GM19324 (cell line): ENCODE results near the gene TOMM34.

ENCODE experiments used
- ATAC-seq: cut with Tn5 transposase; IDR thresholded peaks from one replicate; pipeline ENCODE4 v1.9.1; 2021; ENCODE audit warnings: mild to moderate bottlenecking, moderate library complexity; ENCODE audit not compliant: unreplicated experiment, low FRiP score

TOMM34 gene

DNA sequence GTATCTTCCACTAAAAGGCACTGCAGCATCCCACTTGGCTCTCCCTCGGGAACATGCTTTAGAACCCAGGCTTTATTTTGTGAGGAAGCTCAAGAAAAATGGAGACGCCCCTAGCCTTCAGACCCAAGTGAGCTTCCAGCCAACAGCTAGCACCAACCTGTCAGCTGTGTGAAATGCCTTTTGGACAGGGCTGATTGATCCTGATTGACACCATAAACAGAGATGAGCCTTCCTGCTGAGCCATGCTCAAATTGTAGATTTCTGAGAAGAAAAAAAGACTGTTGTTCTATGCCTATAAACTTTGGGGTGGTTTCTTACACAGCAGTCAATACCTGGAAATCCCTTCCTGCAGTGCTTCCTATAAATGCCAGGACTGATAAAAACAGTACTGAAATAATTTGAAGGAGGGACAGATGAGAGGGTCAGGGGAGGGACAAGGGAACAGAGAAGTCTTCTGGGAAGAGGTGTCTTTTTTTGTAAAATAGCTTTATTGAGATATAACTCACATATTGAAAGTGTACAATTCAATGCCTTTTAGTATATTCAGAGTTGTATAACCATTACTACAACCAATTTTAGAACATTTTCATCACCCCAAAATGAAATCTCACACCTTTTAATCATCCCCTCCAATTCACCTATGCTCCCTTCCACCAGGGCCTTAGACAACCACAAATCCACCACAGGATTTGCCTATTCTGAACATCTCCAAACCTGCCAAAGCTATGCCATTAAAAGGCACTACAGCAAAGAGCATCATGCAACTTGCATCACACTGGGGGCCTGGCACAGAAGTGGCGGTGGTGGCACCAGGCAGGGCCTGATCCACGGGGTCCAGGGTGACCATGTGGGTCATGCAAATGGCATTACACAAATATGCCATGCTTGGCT is 3.4 kb upstream of the TOMM34 start:
- ATAC-seq, result no peak

DNA sequence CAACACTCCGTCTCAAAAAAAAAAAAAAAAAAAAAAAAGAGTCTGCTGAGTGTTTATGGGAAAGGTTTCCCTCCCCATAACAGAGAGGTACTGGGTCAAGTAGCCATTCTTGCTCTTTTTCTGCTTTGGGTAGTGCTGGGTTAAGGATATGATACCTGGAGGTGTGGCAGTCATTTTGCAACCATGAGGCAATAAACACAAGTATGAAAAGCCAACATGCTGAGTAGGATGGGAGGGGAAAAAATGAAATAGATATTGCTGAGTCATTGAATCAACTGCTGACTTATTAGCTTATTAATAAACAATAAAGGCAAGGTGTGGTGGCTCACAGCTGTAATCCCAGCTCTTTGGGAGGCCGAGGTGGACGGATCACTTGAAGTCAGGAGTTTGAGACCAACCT is 2.3 kb upstream of the TOMM34 start:
- ATAC-seq, result no peak

DNA sequence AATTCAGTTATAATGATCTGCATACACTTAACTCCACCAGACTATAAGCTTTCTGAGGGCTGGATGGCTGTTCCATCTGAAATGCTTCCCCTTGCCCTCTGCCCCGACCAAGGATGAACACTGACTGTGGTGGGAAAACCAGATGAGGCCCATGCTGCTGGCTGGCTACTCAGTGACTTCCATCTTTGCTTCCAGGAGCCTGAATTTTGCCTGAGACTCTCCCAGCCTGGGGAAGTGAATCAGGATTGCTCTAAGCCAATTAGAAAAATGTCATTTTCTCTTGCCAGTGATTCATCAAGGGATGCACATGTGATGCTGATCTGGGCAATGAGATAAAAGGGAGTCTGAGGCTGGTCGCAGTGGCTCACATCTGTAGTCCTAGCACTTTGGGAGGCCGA is 1.7 kb upstream of the TOMM34 start:
- no peak for ATAC-seq

DNA sequence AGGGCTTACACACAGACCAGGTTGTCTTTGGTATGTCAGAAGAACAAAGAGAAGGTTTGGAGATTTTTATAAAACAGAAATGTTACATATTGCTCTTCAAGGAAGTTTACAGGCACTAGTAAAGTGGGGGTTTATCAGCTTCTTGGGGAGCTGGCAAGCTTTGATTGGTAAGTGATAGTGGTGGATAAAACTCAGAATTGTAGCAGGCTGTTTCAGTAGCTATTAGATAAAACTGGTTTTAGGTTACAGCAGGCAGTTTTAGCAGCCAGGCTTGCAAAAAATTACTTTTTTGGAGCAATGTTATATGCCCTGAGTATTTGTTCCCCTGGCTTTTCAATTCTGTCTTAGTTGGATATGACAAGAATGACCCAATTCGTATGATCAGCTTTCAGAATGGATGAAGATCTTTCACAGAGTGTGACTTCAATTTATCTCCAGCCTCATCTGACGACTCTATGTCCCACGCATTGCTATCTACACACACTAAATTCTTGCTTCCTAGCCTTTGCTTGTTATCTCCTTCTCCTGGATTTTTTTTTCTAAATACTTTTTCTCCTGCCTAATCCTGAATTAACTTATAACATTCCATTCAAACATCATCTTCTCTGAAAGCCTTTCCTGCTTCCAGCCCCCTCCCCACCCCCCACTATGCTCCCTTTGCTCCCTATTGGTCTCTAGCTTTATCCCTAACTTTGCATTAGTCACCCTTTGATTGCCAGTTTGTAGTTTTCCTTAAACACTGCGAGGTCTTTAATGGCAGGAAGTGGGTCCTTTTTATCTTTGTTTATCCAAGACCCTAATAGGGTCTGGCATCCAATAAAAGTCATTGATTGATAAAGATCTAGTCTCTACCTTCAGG is 1.0 kb upstream of the TOMM34 start:
- no peak for ATAC-seq

DNA sequence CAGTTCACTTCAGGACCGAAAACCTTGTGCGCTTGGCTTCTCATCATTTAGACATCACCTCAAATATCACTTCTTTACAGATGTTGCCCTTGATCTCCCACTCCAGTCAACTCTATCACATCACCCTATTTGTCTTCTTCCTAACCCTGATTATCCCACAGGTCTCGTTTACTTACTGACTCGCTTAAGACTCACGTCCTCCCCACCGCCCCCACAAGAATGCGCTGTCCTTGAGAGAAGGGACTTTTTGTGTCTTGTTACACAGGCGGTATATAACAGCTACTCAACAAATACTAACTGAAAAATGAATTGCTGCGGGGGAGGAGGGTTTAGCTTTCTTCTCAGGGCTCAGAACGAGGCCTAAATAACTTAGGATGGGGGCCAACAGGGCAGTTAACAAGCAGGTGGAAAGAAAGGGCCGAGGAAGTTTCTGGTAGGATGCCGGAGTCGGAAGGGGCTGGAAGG is 527 bp downstream of the TOMM34 start:
- no peak for ATAC-seq

DNA sequence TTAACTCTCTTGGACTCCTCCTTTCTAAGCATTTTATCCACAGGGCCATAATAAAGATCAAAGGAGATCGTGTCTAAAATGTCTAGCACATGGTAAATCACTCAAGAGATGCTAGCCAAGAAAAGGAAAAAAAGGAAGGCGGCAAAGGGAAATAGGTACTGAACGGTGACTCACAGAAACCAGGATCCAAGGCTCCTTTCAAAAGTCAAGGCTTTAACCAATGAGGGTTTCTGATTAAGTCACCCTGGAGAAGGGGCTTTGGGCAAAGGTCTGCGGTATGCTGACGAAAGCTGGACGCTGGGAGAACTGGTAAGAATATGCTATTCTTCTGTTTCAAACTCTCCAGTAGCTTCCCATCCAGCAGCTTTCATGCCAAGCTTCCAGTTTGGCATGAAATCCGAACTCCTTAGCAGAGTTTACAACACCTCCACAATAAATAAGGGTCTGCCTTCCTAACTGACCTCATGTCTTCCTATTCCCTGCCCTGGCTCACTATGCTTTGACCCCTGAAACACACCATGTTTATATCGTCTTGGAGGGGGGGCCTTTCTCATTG is 1.0 kb downstream of the TOMM34 start:
- no peak for ATAC-seq

DNA sequence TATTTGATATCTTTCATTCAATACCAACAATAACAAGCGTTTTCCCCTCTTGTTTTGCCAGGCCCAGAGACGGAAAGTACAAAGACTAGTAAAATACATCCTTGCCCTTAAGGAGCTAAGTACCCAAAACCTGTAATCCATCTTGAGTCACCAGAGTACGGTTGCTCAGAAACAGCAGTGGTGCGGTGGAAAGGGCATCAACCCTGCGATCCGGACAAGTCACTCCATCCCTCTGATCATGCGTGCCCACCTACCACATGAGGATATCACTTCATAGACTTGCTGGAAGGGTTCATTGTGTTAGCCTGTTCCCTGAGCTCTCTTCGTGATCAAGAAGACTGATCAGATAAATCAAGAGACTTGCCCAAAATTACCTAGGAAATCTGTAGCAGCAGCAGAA is 1.9 kb downstream of the TOMM34 start:
- no peak for ATAC-seq

DNA sequence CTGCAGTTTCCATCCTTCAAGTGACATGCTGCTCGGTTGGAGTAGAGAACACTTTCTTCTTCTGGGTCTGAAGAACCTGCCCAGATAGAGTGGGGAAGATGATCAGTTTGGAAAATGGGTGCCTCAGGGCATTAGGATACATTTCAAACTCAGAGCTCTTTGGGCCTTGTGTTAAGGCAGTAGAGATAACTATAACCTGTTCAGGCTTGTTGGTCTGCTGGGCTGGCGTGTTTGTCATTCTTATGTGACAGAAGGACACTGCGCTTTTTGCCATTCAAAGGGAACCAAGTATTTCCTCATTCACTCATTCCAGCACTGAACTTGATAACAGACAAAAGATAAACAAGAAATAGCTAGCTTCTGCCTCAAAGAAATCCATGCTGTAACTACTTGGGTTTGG is 3.8 kb downstream of the TOMM34 start:
- no peak for ATAC-seq

DNA sequence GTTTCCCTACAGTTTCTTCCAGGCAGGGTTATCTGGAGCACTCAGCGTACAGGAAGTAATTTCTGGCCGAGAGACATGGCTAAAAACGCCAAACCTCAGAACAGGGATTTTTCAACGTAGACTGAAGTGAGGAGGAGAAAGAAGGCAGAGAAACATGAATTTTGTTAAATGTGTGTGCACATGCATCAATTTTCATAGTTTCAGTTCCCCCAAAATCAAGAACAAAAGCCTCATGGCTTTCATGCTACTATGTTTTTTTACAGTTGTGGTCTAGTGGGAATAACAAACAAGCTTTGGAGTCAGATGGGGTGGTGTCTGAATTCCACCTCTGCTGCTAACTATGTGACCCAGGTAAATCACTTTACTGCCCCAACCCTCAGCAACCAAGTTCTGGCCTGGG is 4.9 kb downstream of the TOMM34 start:
- ATAC-seq, result no peak

DNA sequence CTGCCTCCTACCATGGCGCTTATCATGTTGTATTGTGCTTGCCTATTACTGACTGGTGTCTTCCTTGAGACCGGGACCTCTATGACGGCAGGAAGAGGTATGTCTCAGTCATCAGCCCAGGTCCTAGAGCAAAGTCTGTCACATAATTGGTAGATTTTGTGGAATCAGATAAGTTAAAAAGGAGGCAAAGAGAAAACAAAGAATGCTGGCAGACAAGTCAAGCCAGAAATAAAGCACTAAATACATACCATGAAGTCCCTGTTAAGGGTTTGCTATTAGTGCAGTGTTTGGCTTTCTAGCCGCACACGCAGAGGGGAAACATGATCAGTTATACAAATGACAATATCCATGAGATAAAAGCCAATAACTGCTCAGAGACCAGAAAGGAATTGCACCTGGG is 6.0 kb downstream of the TOMM34 start:
- no peak for ATAC-seq

DNA sequence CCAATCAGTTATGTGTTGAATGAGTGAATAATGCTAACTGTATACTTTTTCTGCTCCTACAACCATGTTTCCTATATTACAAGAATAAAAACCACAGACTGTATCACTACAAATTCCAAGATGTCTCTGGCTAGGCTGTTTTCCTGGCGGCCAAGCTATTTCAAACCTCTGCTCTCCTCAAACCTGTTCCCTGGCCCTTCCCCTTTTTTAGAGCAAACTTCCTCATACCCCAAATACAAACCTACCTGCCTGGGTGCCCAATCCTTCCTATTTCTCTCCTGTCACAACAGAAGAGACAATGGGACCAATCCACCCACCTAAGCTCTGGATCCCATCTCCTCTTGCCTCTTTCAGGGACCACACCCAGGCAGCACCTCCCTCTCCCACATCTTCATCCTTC is 7.5 kb downstream of the TOMM34 start:
- ATAC-seq, result no peak

DNA sequence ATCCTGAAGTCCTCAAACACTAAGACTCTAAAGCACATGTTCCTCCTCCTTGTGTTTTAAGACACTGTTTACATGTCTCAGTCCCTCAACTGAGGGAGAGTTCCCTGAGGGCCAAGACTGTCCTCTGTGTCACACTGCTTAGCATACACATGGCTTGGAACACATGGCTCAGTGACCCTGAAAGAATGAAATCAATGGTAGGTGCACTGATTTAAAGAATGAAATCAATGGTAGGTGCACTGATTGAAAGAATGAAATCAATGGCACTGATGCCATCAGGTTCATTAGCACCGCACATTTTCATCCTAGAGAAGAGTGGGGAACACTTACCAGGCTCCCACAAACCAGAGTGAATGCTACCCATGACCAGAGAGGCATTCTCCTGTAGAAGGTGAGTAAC is 9.8 kb downstream of the TOMM34 start:
- no peak for ATAC-seq

DNA sequence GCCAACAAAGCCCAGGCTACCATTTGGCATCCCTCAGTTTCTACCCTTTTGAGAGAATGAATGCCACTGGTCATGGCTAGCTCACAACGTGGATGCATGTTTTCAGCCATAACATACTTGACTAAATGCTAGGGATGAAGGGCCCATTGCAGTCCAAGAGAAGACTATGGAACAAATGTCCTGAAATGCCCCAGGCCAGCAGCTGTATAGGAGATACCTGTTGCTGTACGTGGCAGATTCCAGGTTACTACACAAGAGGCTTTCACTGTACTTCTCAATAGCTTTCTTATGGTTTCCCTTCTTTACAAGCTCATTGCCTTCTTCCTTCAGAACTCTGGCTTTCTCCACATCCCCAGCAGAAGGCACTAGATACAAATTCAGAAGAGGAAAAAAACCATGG is 11.7 kb downstream of the TOMM34 start:
- no peak for ATAC-seq

DNA sequence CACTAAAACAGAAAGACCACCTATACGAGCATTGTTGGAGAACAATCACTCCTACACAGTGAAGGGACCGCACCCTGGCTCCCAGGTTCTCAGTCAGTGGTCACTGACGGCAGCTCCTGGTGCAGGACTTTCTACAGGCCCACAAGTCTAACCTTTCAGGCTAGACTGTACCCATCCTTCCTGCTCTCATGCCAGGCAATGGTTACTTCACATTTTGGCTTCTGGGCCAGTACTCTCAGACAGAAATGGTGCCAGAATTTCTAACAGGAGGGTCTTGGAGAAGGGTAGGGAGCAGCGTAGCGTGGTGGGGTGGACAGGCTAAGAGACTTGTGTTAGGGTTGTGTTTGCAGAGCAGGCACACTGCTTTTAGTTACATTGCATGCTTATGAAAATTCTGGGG is 12.1 kb downstream of the TOMM34 start:
- ATAC-seq, result no peak

DNA sequence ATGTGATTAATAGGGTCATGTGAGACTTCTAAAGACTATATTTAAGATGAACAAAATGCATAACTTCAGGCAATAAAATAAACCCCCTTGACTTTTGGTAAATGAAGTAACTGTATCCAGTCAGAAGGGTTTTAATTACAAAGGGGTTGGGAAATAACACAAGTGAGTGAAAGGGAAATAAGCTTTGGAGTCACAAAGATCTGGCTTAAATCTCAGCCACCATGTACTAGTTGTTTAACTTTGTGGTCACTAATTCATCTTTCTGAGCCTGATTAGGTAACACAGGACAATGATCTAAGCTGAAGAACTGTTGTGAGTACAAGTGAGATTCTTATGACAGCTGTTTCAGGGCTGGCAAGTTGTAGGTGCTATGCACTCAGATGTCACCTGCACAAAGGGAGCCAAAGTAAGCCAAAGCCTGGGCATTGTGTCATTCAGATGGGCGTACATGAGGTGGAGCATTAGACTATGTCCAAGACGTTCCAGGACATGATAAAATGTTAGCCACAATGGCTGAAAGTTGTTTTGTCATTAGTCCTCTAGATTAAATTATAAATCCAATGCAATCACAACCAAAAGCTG is 13.8 kb downstream of the TOMM34 start:
- ATAC-seq, result no peak

DNA sequence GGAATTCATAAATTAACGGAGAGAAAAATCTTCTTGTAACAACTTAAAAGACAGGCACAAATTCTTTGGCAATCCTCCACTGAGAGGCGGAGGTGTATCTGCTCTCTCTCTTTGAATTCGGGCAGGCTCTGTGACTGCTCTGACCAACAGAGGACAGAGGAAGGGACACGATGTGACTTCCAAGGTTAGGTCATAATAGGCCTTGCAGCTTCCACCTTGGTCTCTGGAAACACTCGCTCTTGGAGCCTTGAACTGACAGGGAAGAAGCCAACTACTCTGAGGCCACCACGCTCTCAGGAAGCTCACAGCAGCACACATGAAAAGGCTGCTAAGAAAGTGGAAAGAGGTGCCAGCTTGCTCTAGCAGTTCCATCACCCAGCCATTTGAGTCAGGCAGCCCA is 14.9 kb downstream of the TOMM34 start:
- ATAC-seq, result no peak

DNA sequence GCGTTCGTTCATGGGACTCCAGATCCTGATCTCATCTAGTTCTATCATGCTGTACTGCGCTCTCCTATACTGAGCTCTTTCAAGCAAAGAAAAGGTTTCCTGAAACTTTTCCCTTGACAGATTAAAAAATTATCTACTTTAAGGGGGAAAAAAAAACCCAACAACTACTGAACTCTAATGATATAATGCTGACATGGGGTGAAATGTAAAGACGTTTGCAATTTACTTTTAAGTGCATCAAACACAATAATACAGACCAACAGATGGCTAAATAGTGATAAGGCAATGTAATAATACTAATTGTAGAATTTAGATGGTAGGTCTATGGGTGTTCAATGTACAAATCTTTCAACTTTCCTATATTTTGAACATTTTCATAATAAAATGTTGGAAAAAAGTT is 16.4 kb downstream of the TOMM34 start:
- no peak for ATAC-seq

DNA sequence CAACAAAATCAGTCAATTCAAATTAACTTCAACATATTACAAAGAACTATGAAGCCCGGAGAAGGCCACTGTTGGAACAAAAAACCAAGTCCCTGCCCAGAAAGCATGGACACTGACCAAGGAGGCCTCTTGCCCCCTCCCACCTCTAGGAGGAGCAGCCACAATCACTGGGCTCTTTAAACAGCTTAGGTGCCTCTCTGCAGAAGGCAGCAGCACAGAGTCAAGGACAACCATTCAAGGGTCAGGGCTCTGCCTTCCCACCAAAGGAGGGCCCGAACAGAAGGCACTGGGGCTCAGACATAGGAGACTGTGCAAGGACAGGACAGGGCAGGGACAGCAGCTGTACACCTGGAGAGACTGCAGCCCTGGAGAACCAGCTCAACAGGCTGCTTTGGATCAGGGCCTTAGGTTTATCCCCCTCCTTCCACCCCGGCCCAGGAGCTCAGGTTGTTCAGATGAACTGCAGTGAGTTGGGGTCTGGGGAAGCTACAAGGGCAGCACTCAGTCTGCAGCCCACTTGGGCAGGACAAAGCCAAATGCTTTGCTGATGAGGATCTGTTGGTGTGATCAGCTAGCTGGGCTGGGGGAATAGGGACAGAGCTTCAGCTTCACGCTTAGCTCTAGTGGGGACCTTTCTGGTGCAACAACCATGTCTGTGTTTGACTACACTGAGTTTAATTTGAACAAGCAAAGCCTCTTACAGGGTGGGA is 17.8 kb downstream of the TOMM34 start:
- no peak for ATAC-seq

DNA sequence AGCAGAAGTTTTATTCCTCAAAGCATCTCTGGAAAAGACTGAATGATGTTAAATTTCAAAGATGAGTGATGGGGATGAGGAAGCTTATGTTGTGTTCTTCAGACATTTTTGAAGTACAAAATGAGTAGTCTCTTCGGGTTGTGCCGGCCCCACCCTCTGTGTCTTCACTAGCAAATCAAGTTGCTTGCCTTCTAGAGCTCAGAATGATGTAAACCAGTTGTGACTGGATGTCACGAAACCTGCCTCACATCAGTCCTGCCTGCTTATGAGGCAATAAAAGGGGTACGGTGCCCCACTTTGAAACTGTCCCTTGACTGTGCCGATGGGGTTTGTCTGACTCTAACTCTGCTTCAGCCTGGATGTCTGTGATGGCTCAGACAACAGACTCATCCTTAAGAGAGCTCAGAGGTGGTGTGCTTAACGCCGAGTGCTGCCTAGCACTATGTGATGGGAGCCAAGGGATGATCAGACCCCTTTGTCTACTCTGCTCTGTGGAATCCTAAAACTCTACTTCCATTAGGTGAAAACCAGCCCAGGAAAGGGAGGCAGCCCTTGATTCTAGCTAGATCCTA is 19.0 kb downstream of the TOMM34 start:
- ATAC-seq, result no peak

DNA sequence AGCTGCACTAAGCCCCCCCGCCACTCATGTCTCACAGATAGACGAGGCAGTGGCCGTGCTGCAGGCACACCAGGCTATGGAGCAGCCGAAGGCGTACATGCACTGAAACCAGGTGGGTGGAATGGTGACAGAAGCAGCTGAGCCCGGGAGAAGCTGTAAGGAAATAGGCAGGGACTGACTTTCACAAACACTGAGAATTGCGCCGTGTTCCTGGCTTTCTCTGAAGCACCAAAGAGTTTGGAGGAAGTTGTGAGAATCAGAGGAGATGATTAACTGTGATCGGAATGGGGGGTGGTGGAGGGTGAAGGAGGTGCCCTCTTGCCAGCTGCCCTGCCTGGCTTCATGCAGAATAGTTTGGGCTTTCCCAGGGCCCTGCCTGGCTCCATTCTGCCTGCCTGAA is 21.6 kb downstream of the TOMM34 start:
- no peak for ATAC-seq
